Smooth muscle cell (in vitro differentiated cells): Measurements from ENCODE around the gene FCGR2B. TPM values are rescaled to one million over a fixed set of nuclear protein-coding genes. Genes with fewer than 3 reads are reported as not detected.
"Not testable (repeated sequence)": the region's sequence is repeated elsewhere in the genome, so short reads cannot be mapped to it uniquely, and the experiment has no call there.

ENCODE experiments used
- DNase-seq: peaks from one replicate; lab custom pipeline; 2025; ENCODE audit not compliant: unreplicated experiment; lab: John Stamatoyannopoulos, UW
- H2AFZ ChIP-seq: fragments of 200-600 bp; sonication (generic); 2 replicates; pipeline ENCODE4 v1.6.0; 2016; ENCODE audit warnings: antibody characterized with exemption, low read depth, mild to moderate bottlenecking
- H3F3A ChIP-seq: fragments of 200-600 bp; sonication (generic); 2 replicates; pipeline ENCODE4 v1.6.0; 2017; ENCODE audit warnings: antibody characterized with exemption, low read depth
- H3K27ac ChIP-seq: fragments of 200-600 bp; sonication (generic); 2 replicates; pipeline ENCODE4 v1.5.1; 2016; ENCODE audit warnings: low read depth, mild to moderate bottlenecking
- H3K27me3 ChIP-seq: fragments of 200-600 bp; sonication (generic); 2 replicates; pipeline ENCODE4 v1.6.1; 2016; ENCODE audit warnings: low read depth, mild to moderate bottlenecking
- H3K36me3 ChIP-seq: fragments of 200-600 bp; sonication (generic); 2 replicates; pipeline ENCODE4 v1.5.1; 2016; ENCODE audit warnings: low read depth
- H3K4me1 ChIP-seq: fragments of 200-600 bp; sonication (generic); 2 replicates; pipeline ENCODE4 v1.5.1; 2016; ENCODE audit warnings: low read depth
- H3K4me2 ChIP-seq: fragments of 200-600 bp; sonication (generic); 2 replicates; pipeline ENCODE4 v1.6.0; 2016; ENCODE audit warnings: mild to moderate bottlenecking
- H3K4me3 ChIP-seq: fragments of 200-600 bp; sonication (generic); 2 replicates; pipeline ENCODE4 v1.5.1; 2016; ENCODE audit warnings: mild to moderate bottlenecking
- H3K79me2 ChIP-seq: fragments of 200-600 bp; sonication (generic); 2 replicates; pipeline ENCODE4 v1.6.0; 2016; ENCODE audit warnings: low read depth, mild to moderate bottlenecking
- H3K9ac ChIP-seq: fragments of 200-600 bp; sonication (generic); 2 replicates; pipeline ENCODE4 v1.6.0; 2016; ENCODE audit warnings: low read depth
- H3K9me3 ChIP-seq: fragments of 200-600 bp; sonication (generic); replicated peaks from 2 replicates; pipeline ENCODE4 v1.5.1; 2016; ENCODE audit warnings: low read depth
- H4K20me1 ChIP-seq: fragments of 200-600 bp; sonication (generic); 2 replicates; pipeline ENCODE4 v1.6.0; 2016; ENCODE audit warnings: low read depth
- CTCF ChIP-seq: fragments of 200-600 bp; sonication (generic); IDR thresholded peaks from 2 replicates; pipeline ENCODE4 v1.5.1; 2017; ENCODE audit warnings: borderline replicate concordance, mild to moderate bottlenecking, antibody characterized with exemption; ENCODE audit not compliant: insufficient read depth, poor library complexity, severe bottlenecking
- WGBS: methylation state at CpG from one replicate; pipeline ENCODE4 v1.1.7; 2016; ENCODE audit warnings: low lambda C conversion rate; 5-methylcytosine and 5-hydroxymethylcytosine counted together
- polyA plus RNA-seq: library from polyadenylated mRNA; unstranded; fragments of >200 nt; fragmentation: Nextera tagmentation; extraction: Ambion mirVana; gene quantifications from 2 replicates; pipeline ENCODE4 v1.2.1, GENCODE V29; 2016
- total RNA-seq: library from RNA; depleted of rRNA; stranded (reverse); fragments of >200 nt; gene quantifications from 2 replicates; pipeline ENCODE4 v1.2.3, GENCODE V29; 2014

The FCGR2B gene
- total and polyA plus RNA-seq, 2 experiments from 2014 or later = not detected

- not testable (repeated sequence) for H3K4me3 ChIP-seq, H2AFZ ChIP-seq, H3K36me3 ChIP-seq, DNase-seq, H3K9me3 ChIP-seq, H3K27ac ChIP-seq, H3F3A ChIP-seq, H3K9ac ChIP-seq, H3K79me2 ChIP-seq, H3K4me1 ChIP-seq, H3K4me2 ChIP-seq, H3K27me3 ChIP-seq, H4K20me1 ChIP-seq
- 77% methylated on average over 2 of the region's 2 CpGs for WGBS
Measured at GRCh38 chr1:161639203-161639602, 23.7 kb upstream of the FCGR2B start.

- not testable (repeated sequence) for DNase-seq, H3K4me2 ChIP-seq, H2AFZ ChIP-seq, H3K4me1 ChIP-seq, H4K20me1 ChIP-seq, H3K9me3 ChIP-seq, H3K27ac ChIP-seq, H3K27me3 ChIP-seq, H3K9ac ChIP-seq, H3F3A ChIP-seq, H3K79me2 ChIP-seq, H3K36me3 ChIP-seq, H3K4me3 ChIP-seq
- WGBS = 89% methylated on average over 1 of the region's 1 CpG
Measured at GRCh38 chr1:161642697-161643096, 20.2 kb upstream of the FCGR2B start.

DNA sequence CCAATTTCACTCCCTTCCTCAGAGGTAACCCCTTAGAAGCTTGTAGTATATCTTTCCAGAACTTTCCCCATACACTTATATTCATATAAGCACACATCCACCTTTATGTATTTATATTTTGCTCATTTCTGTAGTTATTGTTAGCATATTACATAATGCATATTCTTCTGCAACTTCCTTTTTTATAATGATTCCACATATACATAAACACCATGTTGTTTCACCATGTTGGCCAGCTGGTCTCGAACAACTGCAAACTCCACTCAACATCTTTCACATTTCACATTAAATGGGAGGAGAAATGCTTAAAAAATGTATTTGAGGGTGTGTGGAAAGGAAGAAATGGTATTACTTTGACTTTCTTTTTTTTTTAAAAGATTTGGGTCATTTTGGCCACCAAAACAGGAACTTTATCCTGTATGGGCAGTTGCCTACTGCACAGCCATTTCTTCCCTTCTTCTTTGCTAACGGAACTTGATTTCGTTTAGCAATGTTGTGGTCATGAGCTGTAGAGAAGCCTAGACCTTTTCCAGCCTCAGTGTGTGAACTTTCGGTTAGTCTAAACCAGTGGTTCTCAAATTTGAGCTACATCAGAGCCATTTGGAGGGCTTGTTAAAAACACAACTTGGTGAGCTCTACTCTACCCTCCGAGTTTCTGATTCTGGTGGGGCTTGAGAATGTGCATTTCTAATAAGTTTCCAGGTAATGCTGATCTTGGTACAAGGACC lies 19.3 kb upstream of the FCGR2B start:
- not testable (repeated sequence) for H4K20me1 ChIP-seq, H3K9ac ChIP-seq, H3F3A ChIP-seq, H3K79me2 ChIP-seq, H3K9me3 ChIP-seq, H3K4me3 ChIP-seq, H3K4me2 ChIP-seq, H3K36me3 ChIP-seq, DNase-seq, H2AFZ ChIP-seq, H3K27me3 ChIP-seq, H3K27ac ChIP-seq, H3K4me1 ChIP-seq
- 92% methylated on average over 5 of the region's 5 CpGs for WGBS

DNA sequence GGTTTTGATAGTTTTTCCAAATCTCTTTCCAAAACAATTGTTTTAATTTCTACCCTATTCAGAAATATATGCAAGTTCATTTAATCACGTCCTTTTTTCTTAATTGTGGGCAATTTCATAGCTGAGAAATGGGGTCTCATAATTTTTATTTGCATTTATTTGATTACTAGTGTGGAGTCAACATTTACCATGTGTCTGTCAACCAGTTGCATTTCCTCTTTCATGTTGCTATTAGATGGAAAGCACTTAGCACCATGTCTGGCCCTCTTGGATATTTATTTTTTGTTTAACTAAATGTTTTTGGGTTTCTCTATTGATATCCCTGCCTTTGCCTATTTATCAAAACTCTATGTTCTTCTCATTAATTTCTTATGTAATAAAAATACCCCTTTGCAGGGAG lies 18.1 kb upstream of the FCGR2B start:
- H2AFZ ChIP-seq, H3K27me3 ChIP-seq, H3K4me1 ChIP-seq, H3K27ac ChIP-seq, H3F3A ChIP-seq, H3K4me2 ChIP-seq, H3K36me3 ChIP-seq, H3K9ac ChIP-seq, H4K20me1 ChIP-seq, H3K79me2 ChIP-seq, H3K9me3 ChIP-seq, DNase-seq, H3K4me3 ChIP-seq: not testable (repeated sequence)
- 64% methylated on average over 1 of the region's 1 CpG for WGBS

GRCh38 chr1:161647507-161648360 lies 15.2 kb upstream of the FCGR2B start:
- not testable (repeated sequence) for H3K27ac ChIP-seq, H3K36me3 ChIP-seq, H3K9ac ChIP-seq, DNase-seq, H3K9me3 ChIP-seq, H3K4me2 ChIP-seq, H3K4me3 ChIP-seq, H3K79me2 ChIP-seq, H3F3A ChIP-seq, H4K20me1 ChIP-seq, H3K27me3 ChIP-seq, H2AFZ ChIP-seq, H3K4me1 ChIP-seq
- TF ChIP-seq CTCF = peak; percentile 59
- WGBS = 66% methylated on average over 11 of the region's 13 CpGs

DNA sequence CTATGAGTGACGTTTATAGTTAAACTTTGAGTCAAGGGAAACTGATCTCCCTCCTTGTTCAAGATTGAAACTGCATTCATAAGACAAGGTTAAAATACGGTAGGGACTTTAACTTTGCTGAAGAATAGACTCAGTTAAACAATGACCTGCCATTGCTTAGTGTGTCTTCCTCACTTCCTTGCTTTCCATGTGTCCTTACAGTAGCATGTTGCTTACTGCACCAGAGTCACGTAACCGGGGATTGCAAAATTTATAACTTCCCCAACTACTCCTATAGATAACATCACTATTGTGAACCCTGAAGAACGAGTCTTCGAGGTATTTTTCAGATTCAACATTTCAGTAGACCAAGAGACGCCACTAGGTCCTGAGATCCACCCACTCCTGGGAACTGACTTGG lies 9.4 kb upstream of the FCGR2B start:
- H3K79me2 ChIP-seq, H4K20me1 ChIP-seq, H3F3A ChIP-seq, H2AFZ ChIP-seq, H3K27ac ChIP-seq, H3K9me3 ChIP-seq, DNase-seq, H3K9ac ChIP-seq, H3K4me3 ChIP-seq, H3K4me1 ChIP-seq, H3K4me2 ChIP-seq, H3K27me3 ChIP-seq, H3K36me3 ChIP-seq: not testable (repeated sequence)
- 88% methylated on average over 2 of the region's 7 CpGs for WGBS

GRCh38 chr1:161653971-161654370 lies 9.0 kb upstream of the FCGR2B start:
- not testable (repeated sequence) for H3K9ac ChIP-seq, H4K20me1 ChIP-seq, H3K4me2 ChIP-seq, H3K4me3 ChIP-seq, H3F3A ChIP-seq, H3K9me3 ChIP-seq, H2AFZ ChIP-seq, H3K36me3 ChIP-seq, H3K27me3 ChIP-seq, DNase-seq, H3K79me2 ChIP-seq, H3K27ac ChIP-seq, H3K4me1 ChIP-seq
- 80% methylated on average over 6 of the region's 6 CpGs for WGBS
